Caco-2 (cell line): ENCODE measurements around the gene C1orf174. TPM values are rescaled to one million over a fixed set of nuclear protein-coding genes. Genes with fewer than 3 reads are reported as not detected.
A peak's percentile ranks its signal among the peaks of the same experiment; 100 is the strongest.

Experiments used
- BruUV-seq: library from RNA; stranded (reverse); fragments of 400-500 nt; replicated peaks from 2 replicates; lab custom pipeline; 2021; lab: Mats Ljungman, UMichigan
- CTCF ChIA-PET: fragments of 300-600 bp; sonication (Branson Sonifier 250); formaldehyde crosslinking; loops from one replicate; lab custom pipeline; 2022; ENCODE audit warnings: antibody characterized with exemption; lab: Charles Lee
- POLR2A ChIA-PET: fragments of 300-600 bp; sonication (Branson Sonifier 250); formaldehyde crosslinking; loops from one replicate; lab custom pipeline; 2022; ENCODE audit warnings: antibody characterized with exemption; lab: Charles Lee
- DNase-seq, 2 experiments: peaks; one replicate each; pipeline versions ENCODE4 v3.0.0 to v3.0.0-alpha.2; 2020 to 2022
- H3K27me3 ChIP-seq: replicated peaks from 2 replicates; pipeline ENCODE4 v1.6.0; 2011; ENCODE audit warnings: low read length; ENCODE audit not compliant: control insufficient read depth, insufficient read depth
- H3K36me3 ChIP-seq: 2 replicates; pipeline ENCODE4 v1.5.1; 2011; ENCODE audit warnings: low read length; ENCODE audit not compliant: control insufficient read depth, insufficient read depth
- H3K4me1 ChIP-seq: fragments of 250-450 bp; sonication (Bioruptor Pico); 2 replicates; pipeline ENCODE4 v1.5.1; 2020; ENCODE audit warnings: mild to moderate bottlenecking
- H3K4me3 ChIP-seq: 2 replicates; pipeline ENCODE4 v1.5.1; 2011; ENCODE audit warnings: low read depth, mild to moderate bottlenecking, control low read depth, low read length
- H3K9me3 ChIP-seq: fragments of 250-450 bp; sonication (Bioruptor Pico); 2 replicates; pipeline ENCODE4 v1.5.1; 2020; ENCODE audit warnings: mild to moderate bottlenecking, moderate library complexity
- H3K27ac Mint-ChIP-seq: one replicate; pipeline ENCODE4 v1.8.0; 2022; ENCODE audit warnings: mixed read lengths; ENCODE audit not compliant: unreplicated experiment
- H3K27me3 Mint-ChIP-seq: one replicate; pipeline ENCODE4 v1.8.0; 2022; ENCODE audit warnings: mixed read lengths; ENCODE audit not compliant: insufficient read depth, unreplicated experiment
- H3K36me3 Mint-ChIP-seq: one replicate; pipeline ENCODE4 v1.8.0; 2022; ENCODE audit warnings: mild to moderate bottlenecking, mixed read lengths; ENCODE audit not compliant: insufficient read depth, unreplicated experiment
- H3K4me1 Mint-ChIP-seq: one replicate; pipeline ENCODE4 v1.8.0; 2022; ENCODE audit warnings: low read depth, mixed read lengths; ENCODE audit not compliant: unreplicated experiment
- H3K4me3 Mint-ChIP-seq: one replicate; pipeline ENCODE4 v1.8.0; 2022; ENCODE audit warnings: mild to moderate bottlenecking, moderate library complexity, mixed read lengths; ENCODE audit not compliant: unreplicated experiment
- H3K9me3 Mint-ChIP-seq: one replicate; pipeline ENCODE4 v1.8.0; 2022; ENCODE audit warnings: mixed read lengths; ENCODE audit not compliant: unreplicated experiment
- CTCF ChIP-seq, 2 experiments: fragments of 200-600 bp in 1 of 2; IDR thresholded peaks; 1 replicate in 1 of 2; 2 replicates in 1 of 2; pipeline versions ENCODE4 v1.5.1 to v1.8.0; 2011 to 2022; ENCODE audit warnings: antibody characterized with exemption in 1 of 2, control low read depth in 1 of 2, inconsistent platforms in 1 of 2, low read depth in 1 of 2, low read length in 1 of 2, mild to moderate bottlenecking in 1 of 2, moderate library complexity in 1 of 2; ENCODE audit not compliant: insufficient read depth in 1 of 2, severe bottlenecking in 1 of 2, unreplicated experiment in 1 of 2
- intact Hi-C: fragments of 100-400 bp; cut with micrococcal nuclease; formaldehyde crosslinking; loops from one replicate; pipeline ENCODE4 v1.10.0; 2022; ENCODE audit not compliant: unreplicated experiment
- total RNA-seq: library from RNA; stranded (reverse); gene quantifications from 2 replicates; pipeline ENCODE4 v1.2.3, GENCODE V29; 2022

Gene C1orf174
- total RNA-seq, 1 experiment from 2014 or later = 19.2 TPM

- no peaks in the 10 kb centered on the region for H3K4me1 Mint-ChIP-seq
- H3K27me3 Mint-ChIP-seq = no peaks in the 10 kb centered on the region
- no peak overlapping the region for H3K4me3 Mint-ChIP-seq
- BruUV-seq = no TSS peak
- ChIA-PET POLR2A (no interaction called here), CTCF (no interaction called here)
- Histone ChIP-seq H3K4me1 (no peaks in the 10 kb centered on the region), H3K9me3 (no peaks in the 10 kb centered on the region), H3K36me3 (peaks cover 3% of the 10 kb centered on the region; the same call in 1 of the 2 replicates), H3K27me3 (no peaks in the 10 kb centered on the region), H3K4me3 (no peak overlapping the region)
- intact Hi-C loops = no loop called here
- peaks cover 12% of the 10 kb centered on the region for H3K36me3 Mint-ChIP-seq
- no peaks in the 10 kb centered on the region for H3K9me3 Mint-ChIP-seq
- no peak for DNase-seq
- no peak overlapping the region for H3K27ac Mint-ChIP-seq
- no peak for TF ChIP-seq CTCF (IDR thresholded peaks at IDR 0.05; ENCODE audit: insufficient read depth in 1 of 2, low read depth in 1 of 2, low read length in 1 of 2, severe bottlenecking in 1 of 2, unreplicated experiment in 1 of 2)
These were observed 27.5 kb downstream of the C1orf174 start for GRCh38 chr1:3872546-3872945.

GRCh38 chr1:3871451-3871805 is 28.6 kb downstream of the C1orf174 start:
- CTCF ChIA-PET = no interaction called here
- no peak overlapping the region for H3K4me3 ChIP-seq
- peaks cover 3% of the 10 kb centered on the region; the same call in 1 of the 2 replicates for H3K36me3 ChIP-seq
- Mint-ChIP-seq H3K27me3 (no peaks in the 10 kb centered on the region), H3K9me3 (no peaks in the 10 kb centered on the region), H3K27ac (no peak overlapping the region), H3K4me1 (no peaks in the 10 kb centered on the region), H3K4me3 (no peak overlapping the region), H3K36me3 (peaks cover 18% of the 10 kb centered on the region)
- no peaks in the 10 kb centered on the region for H3K9me3 ChIP-seq
- no peak for TF ChIP-seq CTCF (IDR thresholded peaks at IDR 0.05; ENCODE audit: insufficient read depth in 1 of 2, low read depth in 1 of 2, low read length in 1 of 2, severe bottlenecking in 1 of 2, unreplicated experiment in 1 of 2)
- DNase-seq = no peak
- no peaks in the 10 kb centered on the region for H3K4me1 ChIP-seq
- POLR2A ChIA-PET = no interaction called here
- intact Hi-C loops = no loop called here
- BruUV-seq = no TSS peak
- H3K27me3 ChIP-seq = no peaks in the 10 kb centered on the region

- Mint-ChIP-seq H3K27me3 (no peaks in the 10 kb centered on the region), H3K36me3 (peaks cover 18% of the 10 kb centered on the region), H3K4me3 (no peak overlapping the region), H3K4me1 (peaks cover 6% of the 10 kb centered on the region), H3K27ac (no peak overlapping the region), H3K9me3 (no peaks in the 10 kb centered on the region)
- intact Hi-C loops = no loop called here
- DNase-seq = peak; percentile 35 to 47
- no peak overlapping the region for H3K4me3 ChIP-seq
- no peaks in the 10 kb centered on the region for H3K27me3 ChIP-seq
- no peaks in the 10 kb centered on the region for H3K9me3 ChIP-seq
- peaks cover 3% of the 10 kb centered on the region; the same call in 1 of the 2 replicates for H3K36me3 ChIP-seq
- no TSS peak for BruUV-seq
- CTCF ChIA-PET = interaction anchor here (0.6 kb wide), 1 partner anchor 12 kb away, joined by 3 read pairs; the partner anchor contains the start of genes CEP104 and DFFB
- no peaks in the 10 kb centered on the region for H3K4me1 ChIP-seq
- TF ChIP-seq CTCF (IDR thresholded peaks at IDR 0.05; ENCODE audit: insufficient read depth in 1 of 2, low read depth in 1 of 2, low read length in 1 of 2, severe bottlenecking in 1 of 2, unreplicated experiment in 1 of 2) = no peak
- POLR2A ChIA-PET = no interaction called here
These were observed 30.2 kb downstream of the C1orf174 start for GRCh38 chr1:3869751-3870301.
